ENCODE measurements around the gene SIK2.

- TF ChIP-seq POLR2A (IDR thresholded peaks at IDR 0.05; ENCODE audit: low read depth, low read length) (no peak), CTCF (IDR thresholded peaks at IDR 0.05; ENCODE audit: extremely low read depth in 1 of 2, insufficient read depth in 1 of 2, low read depth in 1 of 2, low read length in 2 of 2) (no peak), MYC (IDR thresholded peaks at IDR 0.05; ENCODE audit: low read depth, low read length) (no peak), EZH2 (IDR thresholded peaks at IDR 0.05; ENCODE audit: borderline replicate concordance, low read depth, low read length, severe bottlenecking) (no peak), POLR2AphosphoS5 (IDR thresholded peaks at IDR 0.05; ENCODE audit: insufficient read depth, low read depth, low read length) (no peak), FOS (IDR thresholded peaks at IDR 0.05; ENCODE audit: borderline replicate concordance, insufficient read depth, low read length) (no peak)
These were observed 73.6 kb downstream of the SIK2 start for GRCh38 chr11:111675891-111676290.
